HepG2 (cell line): ENCODE data around the gene CAPN9. TPM values are rescaled to one million over a fixed set of nuclear protein-coding genes. Genes with fewer than 3 reads are reported as not detected.

Source experiments
- ATAC-seq: fragments of 200-7000 bp; cut with Tn5 transposase; 3 replicates; pipeline ENCODE4 v1.9.1; 2020; ENCODE audit warnings: mild to moderate bottlenecking, moderate library complexity
- BruUV-seq: library from RNA; stranded (reverse); fragments of 400-500 nt; replicated peaks from 2 replicates; lab custom pipeline; 2021; lab: Mats Ljungman, UMichigan
- CTCF ChIA-PET: fragments of 300-600 bp; formaldehyde crosslinking; extraction: SDS; loops from one replicate; lab custom pipeline; 2021; ENCODE audit warnings: low total read pairs, inconsistent platforms, low intra/inter-chr PET ratio; lab: Yijun Ruan, JAX
- POLR2A ChIA-PET: fragments of 350-600 bp; sonication (Branson Sonifier 250); formaldehyde crosslinking; loops from one replicate; lab custom pipeline; 2020; ENCODE audit warnings: antibody characterized with exemption, inconsistent platforms; lab: Yijun Ruan, JAX
- DNase-seq: peaks from one replicate; pipeline ENCODE4 v3.0.0-alpha.2; 2015; ENCODE audit warnings: low spot score
- FAIRE-seq: peaks from 3 replicates; lab custom pipeline; 2011; peaks lifted over from hg19 to GRCh38; lab: Jason Lieb, UNC
- H2AFZ ChIP-seq: one replicate; pipeline ENCODE4 v1.6.1; 2011; ENCODE audit warnings: low read length, inconsistent platforms
- H3K27ac ChIP-seq: fragments of 300-600 bp; 3 replicates; pipeline ENCODE4 v1.8.0; 2011; ENCODE audit warnings: mixed run types, mild to moderate bottlenecking, mixed read lengths, low read length, inconsistent platforms; ENCODE audit not compliant: insufficient read depth; ENCODE audit errors: extremely low read length
- H3K27me3 ChIP-seq, 2 experiments: fragments of 200-600 bp in 1 of 2; 2 replicates in 1 of 2; 3 replicates in 1 of 2; pipeline versions ENCODE4 v1.6.0 to v1.8.0; 2011; ENCODE audit warnings: low read length in 2 of 2, mild to moderate bottlenecking in 2 of 2, moderate library complexity in 2 of 2, inconsistent platforms in 1 of 2; ENCODE audit not compliant: insufficient read depth in 2 of 2, control insufficient read depth in 1 of 2
- H3K36me3 ChIP-seq, 2 experiments: fragments of 200-600 bp in 1 of 2; replicated peaks in 1 of 2; 2 replicates in 1 of 2; 3 replicates in 1 of 2; pipeline versions ENCODE4 v1.5.1 to v1.8.0; 2011; ENCODE audit warnings: low read length in 2 of 2, inconsistent platforms in 1 of 2; ENCODE audit not compliant: insufficient read depth in 2 of 2, control insufficient read depth in 1 of 2
- H3K4me1 ChIP-seq: 2 replicates; pipeline ENCODE4 v1.5.1; 2012; ENCODE audit warnings: low read length, inconsistent platforms; ENCODE audit not compliant: insufficient read depth
- H3K4me2 ChIP-seq: 2 replicates; pipeline ENCODE4 v1.6.0; 2011; ENCODE audit warnings: low read depth, low read length, inconsistent platforms
- H3K4me3 ChIP-seq, 3 experiments: fragments of 200-600 bp in 1 of 3; sonication (generic), shearing (Covaris generic) in 1 of 3; replicated peaks in 1 of 3; 2 replicates each; pipeline ENCODE4 v1.5.1; 2011 to 2016; ENCODE audit warnings: low read length in 3 of 3, inconsistent platforms in 2 of 3, low read depth in 2 of 3, mild to moderate bottlenecking in 2 of 3, control low read depth in 1 of 3, mixed read lengths in 1 of 3; ENCODE audit not compliant: insufficient read depth in 1 of 3
- H3K79me2 ChIP-seq: one replicate; pipeline ENCODE4 v1.6.1; 2011; ENCODE audit warnings: low read length, inconsistent platforms; ENCODE audit not compliant: insufficient read depth
- H3K9ac ChIP-seq: 2 replicates; pipeline ENCODE4 v1.6.0; 2011; ENCODE audit warnings: mild to moderate bottlenecking, low read depth, low read length, inconsistent platforms; ENCODE audit not compliant: insufficient read depth
- H3K9me3 ChIP-seq: 2 replicates; pipeline ENCODE4 v1.5.1; 2012; ENCODE audit warnings: mild to moderate bottlenecking, low read length
- H4K20me1 ChIP-seq: 2 replicates; pipeline ENCODE4 v1.6.0; 2011; ENCODE audit warnings: inconsistent platforms, mild to moderate bottlenecking, low read length, moderate library complexity; ENCODE audit not compliant: insufficient read depth
- CC2D1A ChIP-seq: sonication (generic); formaldehyde crosslinking; IDR thresholded peaks from 2 replicates; pipeline ENCODE4 v1.8.1; 2023; ENCODE audit warnings: mild to moderate bottlenecking, missing genetic modification reagents
- FOXM1 ChIP-seq: sonication (generic); formaldehyde crosslinking; IDR thresholded peaks from 2 replicates; pipeline ENCODE4 v1.5.0; 2020; ENCODE audit warnings: missing genetic modification reagents
- HNF1B ChIP-seq: sonication (generic); formaldehyde crosslinking; IDR thresholded peaks from 2 replicates; pipeline ENCODE4 v1.5.1; 2020; ENCODE audit warnings: mild to moderate bottlenecking, moderate library complexity, missing genetic modification reagents
- MTA1 ChIP-seq: sonication (generic); formaldehyde crosslinking; IDR thresholded peaks from 2 replicates; pipeline ENCODE4 v1.4.0; 2020; ENCODE audit warnings: missing genetic modification reagents, mild to moderate bottlenecking, borderline replicate concordance
- MYPOP ChIP-seq: sonication (generic); formaldehyde crosslinking; IDR thresholded peaks from 2 replicates; pipeline ENCODE4 v1.8.1; 2023; ENCODE audit warnings: mild to moderate bottlenecking, moderate library complexity, missing genetic modification reagents
- PAF1 ChIP-seq: IDR thresholded peaks from 2 replicates; pipeline ENCODE4 v1.6.1; 2016; ENCODE audit warnings: missing genetic modification reagents, missing compliant biosample characterization
- REL ChIP-seq: sonication (generic); formaldehyde crosslinking; conservative IDR thresholded peaks from 2 replicates; pipeline ENCODE4 v1.8.0; 2022; ENCODE audit warnings: mild to moderate bottlenecking, missing genetic modification reagents, moderate library complexity
- RELA ChIP-seq: sonication (generic); formaldehyde crosslinking; IDR thresholded peaks from 2 replicates; pipeline ENCODE4 v1.4.0; 2020; ENCODE audit warnings: missing genetic modification reagents
- ZC3H13 ChIP-seq: sonication (generic); formaldehyde crosslinking; IDR thresholded peaks from 2 replicates; pipeline ENCODE4 v1.8.1; 2023; ENCODE audit warnings: mild to moderate bottlenecking, missing genetic modification reagents, moderate library complexity
- ZHX1 ChIP-seq: sonication (generic); formaldehyde crosslinking; IDR thresholded peaks from 2 replicates; pipeline ENCODE4 v1.8.1; 2022; ENCODE audit warnings: low read depth, mild to moderate bottlenecking, missing genetic modification reagents
- ZNF180 ChIP-seq: sonication (generic); formaldehyde crosslinking; IDR thresholded peaks from 2 replicates; pipeline ENCODE4 v1.4.0; 2020; ENCODE audit warnings: low read depth, missing genetic modification reagents, borderline replicate concordance
- ZNF646 ChIP-seq: sonication (generic); formaldehyde crosslinking; IDR thresholded peaks from 2 replicates; pipeline ENCODE4 v1.9.0; 2021; ENCODE audit warnings: mild to moderate bottlenecking, missing genetic modification reagents
- WGBS: methylation state at CpG from one replicate; pipeline ENCODE4 v1.1.6; 2017; ENCODE audit warnings: low lambda C conversion rate; 5-methylcytosine and 5-hydroxymethylcytosine counted together
- in situ Hi-C: cut with HindIII; loops from 2 replicates; pipeline ENCODE4 v1.10.0; 2017; ENCODE audit warnings: low pct_unique_long_range_greater_than_20kb; ENCODE audit not compliant: extremely low pct_ligation_motif_present
- intact Hi-C: fragments of 100-400 bp; cut with micrococcal nuclease; formaldehyde crosslinking; loops from one replicate; pipeline ENCODE4 v1.10.0; 2022; ENCODE audit not compliant: unreplicated experiment
- polyA plus RNA-seq, 8 experiments: library from polyadenylated mRNA; depleted of rRNA in 3 of 8; stranded (reverse) in 7 of 8; unstranded in 1 of 8; fragments of >200 nt; fragmentation: Illumina TruSeq in 4 of 8; extraction: Trizol in 4 of 8; gene quantifications; 2 replicates each; pipeline versions ENCODE4 v1.2.1 to v1.2.3, GENCODE V29; 2011 to 2016; ENCODE audit warnings: low read depth in 4 of 8, missing spikeins in 1 of 8, mixed read lengths in 1 of 8; ENCODE audit not compliant: insufficient read depth in 1 of 8
- total RNA-seq, 5 experiments: library from RNA; depleted of rRNA; stranded (reverse); fragments of >200 nt; fragmentation: Illumina TruSeq; extraction: Trizol; gene quantifications; 2 replicates each; pipeline ENCODE4 v1.2.3, GENCODE V29; 2016; ENCODE audit warnings: low read depth in 1 of 5

The CAPN9 gene
- total and polyA plus RNA-seq, 2 of the 13 experiments (the other 11 are each of a cell fraction or from before 2014, with no cell fraction given), result 0.04 to 0.31 TPM

GRCh38 chr1:230713547-230713914 is 33.7 kb upstream of the CAPN9 start:
- peaks cover 56% of the 10 kb centered on the region for H3K79me2 ChIP-seq
- H3K9ac ChIP-seq, result peak overlapping the region; percentile 91
- H3K4me1 ChIP-seq, result peaks cover 61% of the 10 kb centered on the region
- no peak for DNase-seq
- H3K36me3 ChIP-seq, result peaks cover 7 to 19% of the 10 kb centered on the region in 2 experiments
- H3K4me2 ChIP-seq, result peak overlapping the region; percentile 97
- 0% methylated on average over 2 of the region's 8 CpGs for WGBS
- H3K27ac ChIP-seq, result peak overlapping the region; percentile 93
- BruUV-seq, result TSS peak; percentile 62
- H4K20me1 ChIP-seq, result peaks cover 48% of the 10 kb centered on the region
- no peaks in the 10 kb centered on the region for H3K9me3 ChIP-seq
- H3K4me3 ChIP-seq, result peak overlapping the region; percentile 83 to 92 (median 90)
- POLR2A ChIA-PET, result interaction anchor here (0.8 to 7.9 kb wide), 22 partner anchors 10 to 523 kb away, joined by 3 to 110 read pairs (median 5); partner anchors contain the start of genes CAPN9 and COG2
- intact Hi-C loops, result loop anchor here (5.0 to 10.0 kb wide), 2 partner anchors 39 to 261 kb away; partner anchors contain the start of genes ARV1 and TTC13
- no peak for ATAC-seq
- in situ Hi-C loops, result no loop called here
- no peak for FAIRE-seq
- no peak overlapping the region for H2AFZ ChIP-seq
- peaks cover 0 to 2% of the 10 kb centered on the region in 2 experiments; a peak in 1 of 5 replicates for H3K27me3 ChIP-seq
- CTCF ChIA-PET, result no interaction called here
- TF ChIP-seq CC2D1A (no peak), HNF1B (CRISPR knock-in tag) (no peak), MYPOP (CRISPR knock-in tag) (no peak), ZHX1 (CRISPR knock-in tag) (no peak), ZNF646 (CRISPR knock-in tag) (no peak), RELA (CRISPR knock-in tag) (no peak), MTA1 (CRISPR knock-in tag) (no peak), REL (CRISPR knock-in tag) (peak; percentile 37; the same call in 1 of the 2 replicates), PAF1 (CRISPR knock-in tag) (peak; percentile 80; the same call in 1 of the 2 replicates), FOXM1 (CRISPR knock-in tag) (no peak), ZNF180 (CRISPR knock-in tag) (peak; percentile 69; the same call in 1 of the 2 replicates), ZC3H13 (CRISPR knock-in tag) (0 out of 2 replicates have a peak, but pooled peaks have one; percentile 12)
